LNCAP (cell line): ENCODE measurements around the gene PALD1.

Experiments
- CTCF ChIP-seq: fragments of 450-650 bp; IDR thresholded peaks from 2 replicates; pipeline ENCODE4 v1.5.1; 2017; ENCODE audit warnings: mild to moderate bottlenecking

The PALD1 gene

GRCh38 chr10:70481105-70481504 is 2.5 kb downstream of the PALD1 start:
- TF ChIP-seq CTCF = no peak

GRCh38 chr10:70481831-70482530 is 3.4 kb downstream of the PALD1 start:
- no peak for TF ChIP-seq CTCF

- TF ChIP-seq CTCF = no peak
Observed at GRCh38 chr10:70482982-70483760, 4.6 kb downstream of the PALD1 start.

GRCh38 chr10:70487824-70488223 is 9.3 kb downstream of the PALD1 start:
- no peak for TF ChIP-seq CTCF

GRCh38 chr10:70490142-70490541 is 11.6 kb downstream of the PALD1 start:
- no peak for TF ChIP-seq CTCF

- TF ChIP-seq CTCF = no peak
Observed at GRCh38 chr10:70491614-70492013, 13.0 kb downstream of the PALD1 start.

GRCh38 chr10:70492786-70493659 is 14.5 kb downstream of the PALD1 start:
- TF ChIP-seq CTCF = no peak
